ENCODE results near the gene HSPB7. TPM values are rescaled to one million over a fixed set of nuclear protein-coding genes. Genes with fewer than 3 reads are reported as not detected.
"Not testable (repeated sequence)": the region's sequence is repeated elsewhere in the genome, so short reads cannot be mapped to it uniquely, and the experiment has no call there.

HSPB7 gene
- total RNA-seq, 1 experiment from 2014 or later, result 7.1 TPM

GRCh38 chr1:16028237-16029002, 10.6 kb upstream of the HSPB7 start:
- DNase-seq (ENCODE audit: low spot score), result no peak
- in situ Hi-C loops (cut with HindIII; ENCODE audit: low sequenced_read_pairs), result no loop called here

GRCh38 chr1:16026723-16027484, 9.1 kb upstream of the HSPB7 start:
- in situ Hi-C loops (cut with HindIII; ENCODE audit: low sequenced_read_pairs), result no loop called here
- no peak for DNase-seq (ENCODE audit: low spot score)

- not testable (repeated sequence) for DNase-seq (ENCODE audit: low spot score)
Measured at GRCh38 chr1:16026302-16026701, 8.5 kb upstream of the HSPB7 start.

GRCh38 chr1:16023050-16023653, 5.3 kb upstream of the HSPB7 start:
- in situ Hi-C loops (cut with HindIII; ENCODE audit: low sequenced_read_pairs), result no loop called here
- DNase-seq (ENCODE audit: low spot score), result no peak

More at GRCh38 chr1:16026302-16026701, 8.5 kb upstream of the HSPB7 start:
- in situ Hi-C loops (cut with HindIII; ENCODE audit: low sequenced_read_pairs), result not testable (repeated sequence)

GRCh38 chr1:16022393-16022792, 4.5 kb upstream of the HSPB7 start:
- in situ Hi-C loops (cut with HindIII; ENCODE audit: low sequenced_read_pairs), result no loop called here
- DNase-seq (ENCODE audit: low spot score), result peak; percentile 12

GRCh38 chr1:16021681-16022080, 3.8 kb upstream of the HSPB7 start, which contains the start of gene CLCNKA:
TSS of gene CLCNKA (plus strand) at chr1:16022036. CDS start at chr1:16022620, 584 bp downstream.
- no peak for DNase-seq (ENCODE audit: low spot score)
- in situ Hi-C loops (cut with HindIII; ENCODE audit: low sequenced_read_pairs), result no loop called here

- DNase-seq (ENCODE audit: low spot score); in situ Hi-C loops (cut with HindIII; ENCODE audit: low sequenced_read_pairs): not testable (repeated sequence)
Measured at GRCh38 chr1:16020878-16021277, 3.0 kb upstream of the HSPB7 start.

- DNase-seq (ENCODE audit: low spot score), result peak; percentile 6
- in situ Hi-C loops (cut with HindIII; ENCODE audit: low sequenced_read_pairs), result no loop called here
Measured at GRCh38 chr1:16020325-16020724, 2.5 kb upstream of the HSPB7 start.

GRCh38 chr1:16019644-16020277, 1.9 kb upstream of the HSPB7 start:
- in situ Hi-C loops (cut with HindIII; ENCODE audit: low sequenced_read_pairs), result no loop called here
- peak; percentile 32 for DNase-seq (ENCODE audit: low spot score)

GRCh38 chr1:16018749-16019643, 1.2 kb upstream of the HSPB7 start:
- in situ Hi-C loops (cut with HindIII; ENCODE audit: low sequenced_read_pairs), result no loop called here
- peak; percentile 32 for DNase-seq (ENCODE audit: low spot score)

GRCh38 chr1:16018308-16018707, 465 bp upstream of the HSPB7 start:
- DNase-seq (ENCODE audit: low spot score), result no peak

GRCh38 chr1:16017076-16017460, 775 bp downstream of the HSPB7 start:
- peak; percentile 8 for DNase-seq (ENCODE audit: low spot score)
- in situ Hi-C loops (cut with HindIII; ENCODE audit: low sequenced_read_pairs), result no loop called here

More at GRCh38 chr1:16018308-16018707, 465 bp upstream of the HSPB7 start:
- in situ Hi-C loops (cut with HindIII; ENCODE audit: low sequenced_read_pairs), result no loop called here

- in situ Hi-C loops (cut with HindIII; ENCODE audit: low sequenced_read_pairs), result no loop called here
- DNase-seq (ENCODE audit: low spot score), result peak; percentile 33
Measured at GRCh38 chr1:16015960-16016901, 1.6 kb downstream of the HSPB7 start.

- in situ Hi-C loops (cut with HindIII; ENCODE audit: low sequenced_read_pairs), result no loop called here
- DNase-seq (ENCODE audit: low spot score), result no peak
Measured at GRCh38 chr1:16015491-16015890, 2.4 kb downstream of the HSPB7 start.

- peak; percentile 15 for DNase-seq (ENCODE audit: low spot score)
- in situ Hi-C loops (cut with HindIII; ENCODE audit: low sequenced_read_pairs), result no loop called here
Measured at GRCh38 chr1:16014509-16015482, 3.0 kb downstream of the HSPB7 start.

GRCh38 chr1:16013908-16014258, 4.0 kb downstream of the HSPB7 start:
- no peak for DNase-seq (ENCODE audit: low spot score)
- in situ Hi-C loops (cut with HindIII; ENCODE audit: low sequenced_read_pairs), result no loop called here

All from G401 (cell line).